ACC112 (cell line): ENCODE results near the gene MTIF2.
"Not testable (repeated sequence)": the region's sequence is repeated elsewhere in the genome, so short reads cannot be mapped to it uniquely, and the experiment has no call there.

ENCODE experiments used
- H2AFZ ChIP-seq: fragments of 200-600 bp; sonication (generic); one replicate; pipeline ENCODE4 v1.6.0; 2017; ENCODE audit warnings: antibody characterized with exemption, low read length; ENCODE audit not compliant: unreplicated experiment
- H3K27ac ChIP-seq: fragments of 200-600 bp; sonication (generic); 2 replicates; pipeline ENCODE4 v1.5.1; 2014; ENCODE audit warnings: low read depth, mild to moderate bottlenecking, antibody characterized with exemption, low read length, moderate library complexity
- H3K27me3 ChIP-seq: fragments of 200-600 bp; sonication (generic); 2 replicates; pipeline ENCODE4 v1.6.1; 2014; ENCODE audit warnings: mild to moderate bottlenecking, antibody characterized with exemption, low read length, moderate library complexity, mixed read lengths; ENCODE audit not compliant: insufficient read depth
- H3K36me3 ChIP-seq: fragments of 200-600 bp; sonication (generic); 2 replicates; pipeline ENCODE4 v1.6.1; 2016; ENCODE audit warnings: mild to moderate bottlenecking, antibody characterized with exemption, low read length, moderate library complexity, mixed read lengths; ENCODE audit not compliant: insufficient read depth
- H3K4me1 ChIP-seq: fragments of 200-600 bp; sonication (generic); one replicate; pipeline ENCODE4 v1.6.1; 2016; ENCODE audit warnings: low read length, mixed read lengths; ENCODE audit not compliant: insufficient read depth, unreplicated experiment, control insufficient read depth
- H3K4me3 ChIP-seq: fragments of 200-600 bp; sonication (generic); 2 replicates; pipeline ENCODE4 v1.5.1; 2014; ENCODE audit warnings: mild to moderate bottlenecking, low read depth, low read length
- H3K79me2 ChIP-seq: fragments of 200-600 bp; sonication (generic); one replicate; pipeline ENCODE4 v1.6.0; 2016; ENCODE audit warnings: low read length; ENCODE audit not compliant: control insufficient read depth, unreplicated experiment, insufficient read depth

MTIF2 gene

DNA sequence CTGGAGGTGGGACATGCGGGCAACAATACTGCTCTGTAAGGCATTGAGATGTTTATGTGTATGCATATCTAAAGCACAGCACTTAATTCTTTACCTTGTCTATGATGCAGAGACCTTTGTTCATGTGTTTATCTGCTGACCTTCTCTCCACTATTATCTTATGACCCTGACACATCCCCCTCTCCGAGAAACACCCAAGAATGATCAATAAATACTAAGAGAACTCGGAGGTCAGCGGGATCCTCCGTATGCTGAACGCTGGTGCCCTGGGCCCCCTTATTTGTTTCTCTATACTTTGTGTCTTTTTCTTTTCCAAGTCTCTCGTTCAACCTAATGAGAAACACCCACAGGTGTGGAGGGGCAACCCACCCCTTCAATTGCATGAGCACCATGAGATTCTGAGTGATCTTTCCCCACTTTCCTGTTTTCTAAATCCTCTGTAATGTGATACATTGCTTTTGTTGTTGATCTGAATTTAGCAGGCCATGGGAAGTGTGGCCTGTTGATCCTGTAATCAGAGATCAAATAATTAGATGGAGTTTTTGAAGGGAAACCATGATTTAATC, 10.9 kb upstream of the MTIF2 start:
- H3K27ac ChIP-seq: not testable (repeated sequence)

DNA sequence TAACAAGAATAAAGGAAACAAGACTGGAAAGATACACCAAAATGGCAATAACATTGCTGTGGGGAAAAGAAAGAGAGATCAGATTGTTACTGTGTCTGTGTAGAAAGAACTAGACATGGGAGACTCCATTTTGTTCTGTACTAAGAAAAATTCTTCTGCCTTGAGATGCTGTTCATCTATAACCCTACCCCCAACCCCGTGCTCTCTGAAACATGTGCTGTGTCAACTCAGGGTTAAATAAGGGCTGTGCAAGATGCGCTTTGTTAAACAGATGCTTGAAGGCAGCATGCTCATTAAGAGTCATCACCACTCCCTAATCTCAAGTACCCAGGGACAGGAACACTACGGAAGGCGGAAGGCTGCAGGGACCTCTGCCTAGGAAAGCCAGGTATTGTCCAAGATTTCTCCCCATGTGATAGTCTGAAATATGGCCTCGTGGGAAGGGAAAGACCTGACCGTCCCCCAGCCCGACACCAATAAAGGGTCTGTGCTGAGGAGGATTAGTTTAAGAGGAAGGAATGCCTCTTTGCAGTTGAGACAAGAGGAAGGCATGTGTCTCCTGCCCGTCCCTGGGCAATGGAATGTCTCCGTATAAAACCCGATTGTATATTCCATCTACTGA, 10.3 kb upstream of the MTIF2 start:
- H3K4me1 ChIP-seq, H2AFZ ChIP-seq, H3K4me3 ChIP-seq, H3K36me3 ChIP-seq, H3K27ac ChIP-seq, H3K79me2 ChIP-seq, H3K27me3 ChIP-seq: not testable (repeated sequence)

More for the DNA sequence above, 10.9 kb upstream of the MTIF2 start:
- H3K79me2 ChIP-seq, H3K4me1 ChIP-seq, H3K36me3 ChIP-seq, H3K4me3 ChIP-seq, H3K27me3 ChIP-seq, H2AFZ ChIP-seq: not testable (repeated sequence)

DNA sequence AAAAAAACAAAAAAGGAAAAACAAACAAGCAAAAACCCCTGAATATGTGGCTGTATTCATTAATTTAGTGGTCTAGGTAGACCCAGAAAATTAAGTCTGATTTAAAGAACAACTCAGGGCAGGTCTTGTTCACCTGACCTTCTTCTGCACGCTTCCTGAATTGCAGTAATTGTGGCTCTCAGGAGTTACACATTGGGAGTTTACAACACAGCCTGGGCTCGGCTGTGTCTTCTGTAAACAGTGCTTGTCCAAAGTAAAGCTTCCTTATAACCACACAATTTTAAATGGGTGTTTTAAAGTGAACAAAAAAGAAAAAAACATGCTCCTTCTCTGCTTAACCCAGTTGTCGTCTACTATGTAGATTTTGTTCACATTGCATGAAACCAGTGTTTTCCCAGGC, 8.3 kb upstream of the MTIF2 start:
- Histone ChIP-seq H3K4me1 (no peaks in the 10 kb centered on the region), H3K27me3 (no peaks in the 10 kb centered on the region), H3K4me3 (no peak overlapping the region), H2AFZ (no peak overlapping the region), H3K79me2 (no peaks in the 10 kb centered on the region), H3K36me3 (no peaks in the 10 kb centered on the region), H3K27ac (no peak overlapping the region)

GRCh38 chr2:55274346-55274745, 5.3 kb upstream of the MTIF2 start:
- H2AFZ ChIP-seq, H3K79me2 ChIP-seq, H3K36me3 ChIP-seq, H3K27me3 ChIP-seq, H3K27ac ChIP-seq, H3K4me1 ChIP-seq, H3K4me3 ChIP-seq: not testable (repeated sequence)

DNA sequence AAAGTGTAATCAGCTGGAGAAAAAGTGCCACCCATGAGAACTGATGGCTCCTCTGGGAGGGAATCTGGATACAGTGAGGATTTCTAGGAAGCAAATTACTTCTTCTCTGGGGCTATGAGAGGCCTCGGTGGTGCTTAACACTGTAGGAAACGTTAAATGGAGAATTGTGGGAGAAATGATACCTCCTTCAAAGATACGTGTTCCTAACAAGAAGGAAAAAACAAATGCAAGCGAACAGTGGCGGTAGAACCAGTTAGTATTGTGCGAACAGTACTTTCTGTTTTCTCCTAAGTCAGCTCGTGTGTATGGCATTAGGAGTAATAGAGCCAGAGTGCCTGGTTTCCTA, 587 bp upstream of the MTIF2 start:
- Histone ChIP-seq H3K27ac (peak overlapping the region; percentile 38), H3K27me3 (no peaks in the 10 kb centered on the region), H2AFZ (peak overlapping the region; percentile 80), H3K4me1 (peaks cover 7% of the 10 kb centered on the region), H3K4me3 (peak overlapping the region; percentile 84), H3K79me2 (peaks cover 8% of the 10 kb centered on the region), H3K36me3 (no peaks in the 10 kb centered on the region)

DNA sequence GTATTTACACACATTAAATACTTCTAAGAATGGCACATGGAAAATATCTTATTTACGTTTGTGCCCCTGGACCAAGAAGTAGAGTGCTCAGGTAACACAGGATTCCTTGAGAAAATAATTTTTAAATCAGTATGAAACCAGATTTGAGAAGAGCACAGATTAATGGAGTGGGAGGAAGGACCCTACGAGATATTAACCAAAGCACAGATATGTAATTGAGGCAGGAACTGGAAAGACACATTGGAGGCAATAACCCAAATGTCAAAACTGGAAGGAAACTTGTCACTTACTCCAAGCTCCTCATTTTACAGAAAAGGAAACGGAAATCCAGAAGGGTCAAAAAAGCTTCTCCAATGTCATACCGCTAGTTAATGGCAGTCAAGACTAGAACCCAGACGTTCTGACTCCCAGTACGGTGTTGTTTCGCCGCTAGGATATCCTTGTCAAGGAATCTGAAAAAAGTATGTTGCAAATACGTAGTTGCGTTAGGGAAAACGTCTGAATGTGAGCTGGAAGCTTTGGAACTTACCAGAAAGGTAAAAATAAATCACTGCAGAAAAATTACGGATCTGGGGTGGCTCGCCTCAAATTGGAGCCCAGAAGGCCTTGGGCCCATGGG, 634 bp downstream of the MTIF2 start:
- Histone ChIP-seq H3K4me3 (peak overlapping the region; percentile 84), H2AFZ (peak overlapping the region; percentile 58), H3K27me3 (no peaks in the 10 kb centered on the region), H3K36me3 (0 out of 2 replicates have a peak, but pooled peaks cover 7% of the 10 kb centered on the region), H3K4me1 (peaks cover 7% of the 10 kb centered on the region), H3K79me2 (peaks cover 8% of the 10 kb centered on the region), H3K27ac (peak overlapping the region; percentile 27; the same call in 1 of the 2 replicates)

DNA sequence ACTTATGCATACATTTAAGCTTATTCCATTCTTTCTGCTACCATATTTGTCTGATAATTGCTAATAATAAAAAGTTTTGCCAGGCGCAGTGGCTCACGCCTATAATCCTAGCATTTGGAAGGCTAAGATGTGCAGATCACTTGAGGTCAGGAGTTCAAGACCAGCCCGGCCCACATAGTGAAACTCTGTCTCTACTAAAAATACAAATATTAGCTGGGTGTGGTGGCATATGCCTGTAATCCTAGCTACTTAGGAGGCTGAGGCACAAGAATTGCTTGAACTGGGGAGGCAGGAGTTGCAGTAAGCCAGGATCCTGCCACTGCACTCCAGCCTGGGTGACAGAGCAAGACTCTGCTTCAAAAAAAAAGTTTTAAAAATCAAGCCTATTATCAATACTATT, 9.4 kb downstream of the MTIF2 start:
- H3K4me3 ChIP-seq, H3K79me2 ChIP-seq, H2AFZ ChIP-seq, H3K27ac ChIP-seq, H3K27me3 ChIP-seq, H3K4me1 ChIP-seq: not testable (repeated sequence)
- peaks cover 21% of the 10 kb centered on the region for H3K36me3 ChIP-seq

- H3K27ac ChIP-seq: no peak overlapping the region
- no peak overlapping the region for H3K4me3 ChIP-seq
- H3K79me2 ChIP-seq: no peaks in the 10 kb centered on the region
- no peaks in the 10 kb centered on the region for H3K27me3 ChIP-seq
- no peak overlapping the region for H2AFZ ChIP-seq
- peaks cover 15% of the 10 kb centered on the region for H3K36me3 ChIP-seq
- H3K4me1 ChIP-seq: no peaks in the 10 kb centered on the region
Measured at GRCh38 chr2:55252832-55253231, 16.2 kb downstream of the MTIF2 start.

GRCh38 chr2:55247025-55247424, 22.0 kb downstream of the MTIF2 start:
- peaks cover 6% of the 10 kb centered on the region for H3K36me3 ChIP-seq
- no peak overlapping the region for H2AFZ ChIP-seq
- H3K27me3 ChIP-seq: no peaks in the 10 kb centered on the region
- no peak overlapping the region for H3K27ac ChIP-seq
- no peaks in the 10 kb centered on the region for H3K79me2 ChIP-seq
- H3K4me1 ChIP-seq: no peaks in the 10 kb centered on the region
- H3K4me3 ChIP-seq: no peak overlapping the region

DNA sequence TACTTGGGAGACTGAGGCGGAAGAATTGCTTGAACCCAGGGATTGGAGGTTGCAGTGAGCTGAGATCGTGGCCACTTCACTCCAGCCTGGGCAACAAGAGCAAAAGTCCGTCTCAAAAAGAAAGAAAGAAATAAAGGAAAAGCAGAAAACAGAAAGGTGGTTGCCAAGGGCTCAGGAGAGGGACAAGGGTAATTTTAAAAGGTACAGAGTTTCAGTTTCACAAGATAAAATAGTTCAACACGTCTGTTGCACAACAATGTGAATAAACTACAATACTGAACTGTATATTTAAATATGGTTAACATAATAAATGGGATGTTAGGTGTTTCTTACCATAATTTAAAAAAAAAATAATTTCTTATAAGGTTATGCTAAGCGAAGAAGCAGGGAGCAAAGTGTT, 23.6 kb downstream of the MTIF2 start:
- no peak overlapping the region for H3K4me3 ChIP-seq
- H3K4me1 ChIP-seq: no peaks in the 10 kb centered on the region
- H3K79me2 ChIP-seq: no peaks in the 10 kb centered on the region
- H3K27ac ChIP-seq: no peak overlapping the region
- H3K27me3 ChIP-seq: no peaks in the 10 kb centered on the region
- H2AFZ ChIP-seq: no peak overlapping the region
- peaks cover 6% of the 10 kb centered on the region for H3K36me3 ChIP-seq

- H3K27me3 ChIP-seq: no peaks in the 10 kb centered on the region
- H3K79me2 ChIP-seq: no peaks in the 10 kb centered on the region
- H3K27ac ChIP-seq: no peak overlapping the region
- no peaks in the 10 kb centered on the region for H3K4me1 ChIP-seq
- peaks cover 9% of the 10 kb centered on the region for H3K36me3 ChIP-seq
- no peak overlapping the region for H2AFZ ChIP-seq
- H3K4me3 ChIP-seq: no peak overlapping the region
Measured at GRCh38 chr2:55242617-55243016, 26.4 kb downstream of the MTIF2 start.
